OCI-M1 (cell line): ENCODE results near the gene GRB2.

ENCODE experiments used
- DNase-seq: peaks from one replicate; lab custom pipeline; 2025; lab: John Stamatoyannopoulos, UW

The GRB2 gene

GRCh38 chr17:75277664-75278071 lies 127.8 kb downstream of the GRB2 start:
- no peak for DNase-seq

GRCh38 chr17:75273977-75274708 lies 131.3 kb downstream of the GRB2 start:
- peak; percentile 9 for DNase-seq

- no peak for DNase-seq
Observed at GRCh38 chr17:75272848-75273184, 132.7 kb downstream of the GRB2 start.

- DNase-seq: no peak
Observed at GRCh38 chr17:75271955-75272847, 133.3 kb downstream of the GRB2 start.

GRCh38 chr17:75271233-75271954 lies 134.1 kb downstream of the GRB2 start:
- DNase-seq: peak; percentile 89

- no peak for DNase-seq
Observed at GRCh38 chr17:75270966-75271232, 134.6 kb downstream of the GRB2 start, which contains the start of gene MIF4GD. Gene MIF4GD (minus strand): TSS chr17:75271231. CDS start chr17:75270195, 1,036 bp downstream.

GRCh38 chr17:75270218-75270965 lies 135.1 kb downstream of the GRB2 start:
- peak; percentile 82 for DNase-seq

GRCh38 chr17:75269844-75270217 lies 135.6 kb downstream of the GRB2 start:
- DNase-seq: no peak
